Brain microvascular endothelial cell (primary cell): ENCODE results near the gene RUNX3.

Experiments
- DNase-seq: peaks from one replicate; pipeline ENCODE4 v3.0.0-alpha.2; 2020
- H3K27ac ChIP-seq: fragments of 250-450 bp; sonication (Bioruptor Pico); 2 replicates; pipeline ENCODE4 v1.5.1; 2020; ENCODE audit warnings: mild to moderate bottlenecking, moderate library complexity
- H3K27me3 ChIP-seq: fragments of 250-450 bp; sonication (Bioruptor Pico); replicated peaks from 2 replicates; pipeline ENCODE4 v1.5.1; 2020; ENCODE audit warnings: mild to moderate bottlenecking
- H3K36me3 ChIP-seq: fragments of 250-450 bp; sonication (Bioruptor Pico); replicated peaks from 2 replicates; pipeline ENCODE4 v1.5.1; 2020; ENCODE audit warnings: mild to moderate bottlenecking
- H3K4me3 ChIP-seq: 2 replicates; pipeline ENCODE4 v1.5.1; 2011; ENCODE audit warnings: low read depth, mild to moderate bottlenecking, control low read depth, low read length, moderate library complexity
- in situ Hi-C: cut with HindIII; loops from 2 replicates; pipeline ENCODE4 v1.10.0; 2017; ENCODE audit warnings: low sequenced_read_pairs, low pct_ligation_motif_present
- TF ChIP-seq, protein P1 (sequence below): IDR thresholded peaks from 2 replicates; pipeline ENCODE4 v1.5.1; 2011; ENCODE audit warnings: low read depth, mild to moderate bottlenecking, moderate library complexity, low read length, control low read depth, inconsistent platforms; ENCODE audit errors: missing control alignments

Gene RUNX3

DNA sequence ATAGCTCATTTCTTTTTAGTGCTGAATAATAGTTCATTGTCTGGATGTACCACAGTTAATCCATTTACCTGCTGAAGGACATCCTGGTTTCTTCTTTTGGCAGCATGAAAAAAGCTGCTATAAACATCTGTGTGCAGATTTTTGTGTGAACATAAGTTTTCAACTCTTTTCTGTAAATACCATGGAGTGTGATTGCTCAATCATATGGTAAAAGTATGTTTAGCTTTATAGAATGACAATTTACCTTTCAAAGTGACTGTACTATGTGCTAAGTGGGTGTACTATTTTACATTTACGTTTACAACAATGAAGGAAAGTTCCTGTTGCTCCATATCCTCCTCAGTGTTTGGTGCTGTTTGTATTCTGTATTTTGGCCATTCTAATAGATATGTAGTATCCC lies 49.0 kb downstream of the RUNX3 start:
- no peaks in the 10 kb centered on the region for H3K36me3 ChIP-seq
- TF ChIP-seq, protein P1, sequence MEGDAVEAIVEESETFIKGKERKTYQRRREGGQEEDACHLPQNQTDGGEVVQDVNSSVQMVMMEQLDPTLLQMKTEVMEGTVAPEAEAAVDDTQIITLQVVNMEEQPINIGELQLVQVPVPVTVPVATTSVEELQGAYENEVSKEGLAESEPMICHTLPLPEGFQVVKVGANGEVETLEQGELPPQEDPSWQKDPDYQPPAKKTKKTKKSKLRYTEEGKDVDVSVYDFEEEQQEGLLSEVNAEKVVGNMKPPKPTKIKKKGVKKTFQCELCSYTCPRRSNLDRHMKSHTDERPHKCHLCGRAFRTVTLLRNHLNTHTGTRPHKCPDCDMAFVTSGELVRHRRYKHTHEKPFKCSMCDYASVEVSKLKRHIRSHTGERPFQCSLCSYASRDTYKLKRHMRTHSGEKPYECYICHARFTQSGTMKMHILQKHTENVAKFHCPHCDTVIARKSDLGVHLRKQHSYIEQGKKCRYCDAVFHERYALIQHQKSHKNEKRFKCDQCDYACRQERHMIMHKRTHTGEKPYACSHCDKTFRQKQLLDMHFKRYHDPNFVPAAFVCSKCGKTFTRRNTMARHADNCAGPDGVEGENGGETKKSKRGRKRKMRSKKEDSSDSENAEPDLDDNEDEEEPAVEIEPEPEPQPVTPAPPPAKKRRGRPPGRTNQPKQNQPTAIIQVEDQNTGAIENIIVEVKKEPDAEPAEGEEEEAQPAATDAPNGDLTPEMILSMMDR, result no peak
- in situ Hi-C loops, result no loop called here
- no peaks in the 10 kb centered on the region for H3K27me3 ChIP-seq
- no peak overlapping the region for H3K4me3 ChIP-seq
- DNase-seq, result no peak
- H3K27ac ChIP-seq, result no peak overlapping the region

DNA sequence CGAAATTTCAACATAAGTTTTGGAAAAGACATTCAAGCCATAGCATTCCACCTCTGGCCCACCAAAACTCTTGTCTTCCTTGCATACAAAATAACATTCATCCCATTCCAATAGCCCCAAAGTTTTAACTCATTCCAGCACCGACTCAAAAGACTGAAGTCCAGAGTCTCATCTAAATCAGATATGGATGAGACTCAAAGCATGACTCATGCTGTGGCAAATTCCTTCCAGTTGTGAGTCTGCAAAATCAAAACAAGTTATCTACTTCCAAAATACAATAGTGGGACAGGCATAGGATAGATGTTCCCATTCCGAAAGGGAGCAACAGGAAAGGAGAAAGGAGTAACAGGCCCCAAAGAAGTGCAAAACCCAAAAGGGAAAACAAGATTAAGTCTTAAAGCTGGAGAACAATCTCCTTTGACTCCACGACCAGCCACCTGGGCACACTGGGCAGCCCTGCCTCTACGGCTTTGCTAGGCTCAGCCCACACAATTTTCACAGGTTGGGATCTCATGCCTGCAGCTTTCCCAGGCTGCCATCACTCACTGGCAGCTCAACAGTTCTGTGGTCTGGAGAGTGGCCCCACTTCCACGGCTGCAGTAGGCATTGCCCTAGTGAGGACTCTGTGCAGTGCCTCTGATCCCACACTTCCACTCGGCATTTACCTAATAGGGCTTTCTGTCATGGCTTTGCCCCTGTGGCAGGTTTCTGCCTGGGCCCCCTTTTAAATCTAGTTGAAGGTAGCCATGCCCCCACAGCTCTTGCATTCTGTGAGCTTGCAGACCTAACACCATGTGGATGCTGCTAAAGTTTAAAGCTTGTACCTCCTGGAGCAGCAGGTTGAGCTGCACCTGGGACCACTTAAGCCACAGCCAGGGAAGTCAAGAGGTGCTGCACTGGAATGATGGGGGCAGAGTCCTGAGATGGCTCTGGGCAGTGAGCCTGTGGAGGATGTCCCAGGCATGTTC lies 51.0 kb downstream of the RUNX3 start:
- Histone ChIP-seq H3K27me3 (no peaks in the 10 kb centered on the region), H3K4me3 (no peak overlapping the region), H3K27ac (no peak overlapping the region), H3K36me3 (no peaks in the 10 kb centered on the region)
- in situ Hi-C loops, result no loop called here
- TF ChIP-seq, protein P1, result no peak
- DNase-seq, result peak; percentile 47

DNA sequence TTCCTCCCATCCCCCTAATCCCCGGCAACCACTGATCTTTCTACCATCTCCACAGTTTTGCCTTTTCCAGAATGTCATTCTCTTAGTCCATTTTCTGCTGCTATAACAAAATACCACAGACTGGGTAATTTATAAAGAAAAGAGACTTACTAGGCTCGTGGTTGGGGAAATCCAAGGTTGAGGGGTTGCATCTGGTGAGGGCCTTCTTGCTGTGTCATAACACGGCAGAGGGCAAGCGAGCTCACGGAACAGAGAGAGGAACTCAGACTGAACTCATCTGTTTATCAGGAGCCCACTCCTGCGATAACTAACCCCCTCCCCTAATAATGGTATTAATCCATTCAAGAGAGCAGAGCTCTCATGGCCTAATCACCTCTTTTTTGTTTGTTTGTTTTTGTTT lies 52.0 kb downstream of the RUNX3 start:
- Histone ChIP-seq H3K4me3 (no peak overlapping the region), H3K27ac (no peak overlapping the region), H3K36me3 (no peaks in the 10 kb centered on the region), H3K27me3 (no peaks in the 10 kb centered on the region)
- in situ Hi-C loops, result no loop called here
- no peak for DNase-seq
- TF ChIP-seq, protein P1, result no peak

DNA sequence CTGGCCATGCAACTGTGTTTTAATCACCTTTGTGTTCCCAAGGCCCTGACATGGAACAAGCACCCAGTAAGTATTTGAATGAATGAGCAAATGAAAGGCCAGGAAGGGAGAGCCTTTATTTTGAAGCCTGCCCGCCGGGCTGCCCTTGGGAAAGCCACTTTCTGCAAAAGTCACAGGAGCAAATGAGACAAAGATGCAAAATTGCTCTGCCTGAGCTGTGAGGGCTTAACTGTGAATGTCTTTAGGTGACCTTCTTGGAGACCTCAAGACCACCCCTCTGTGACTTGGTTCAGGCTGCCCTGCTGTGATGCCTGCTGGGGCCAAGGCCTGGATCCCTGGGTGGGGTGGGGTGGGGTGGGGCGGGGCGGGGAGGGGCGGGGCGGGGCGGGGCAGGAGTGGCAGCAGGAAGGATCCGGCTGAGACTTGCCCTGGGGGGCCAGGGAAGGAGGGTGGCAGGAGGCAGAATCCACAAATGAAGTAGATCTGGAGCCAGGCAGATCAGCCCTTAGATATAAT lies 54.0 kb downstream of the RUNX3 start:
- DNase-seq, result no peak

DNA sequence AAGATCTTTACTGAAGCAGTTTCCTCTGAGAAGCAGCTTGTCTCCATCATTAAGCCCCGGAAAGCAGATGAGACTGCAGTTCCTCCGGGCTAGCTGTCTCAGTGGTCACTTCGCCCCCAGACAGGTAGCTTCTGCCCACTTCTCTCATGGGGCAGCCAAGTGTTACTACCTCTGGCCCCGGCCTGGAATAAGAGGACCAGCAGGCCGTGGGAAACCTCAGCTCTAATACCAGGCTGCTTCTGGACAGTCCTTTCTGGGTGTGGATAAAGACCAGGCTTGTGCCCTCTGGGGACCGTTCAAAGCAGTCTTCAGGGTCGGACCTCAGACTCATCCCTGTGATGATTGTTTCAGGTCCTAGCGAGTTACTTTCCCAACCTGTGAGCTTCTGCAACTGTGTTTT lies 54.8 kb downstream of the RUNX3 start:
- in situ Hi-C loops, result no loop called here
- no peak for DNase-seq
- TF ChIP-seq, protein P1, result no peak
- Histone ChIP-seq H3K36me3 (no peaks in the 10 kb centered on the region), H3K27me3 (no peaks in the 10 kb centered on the region), H3K4me3 (no peak overlapping the region), H3K27ac (no peak overlapping the region)

More for the DNA sequence above, 54.0 kb downstream of the RUNX3 start:
- Histone ChIP-seq H3K36me3 (no peaks in the 10 kb centered on the region), H3K4me3 (no peak overlapping the region), H3K27ac (no peak overlapping the region), H3K27me3 (no peaks in the 10 kb centered on the region)
- TF ChIP-seq, protein P1, result no peak
- in situ Hi-C loops, result no loop called here
